CD8-positive, alpha-beta memory T cell (primary cell): ENCODE data around the gene LRCH4. TPM values are rescaled to one million over a fixed set of nuclear protein-coding genes. Genes with fewer than 3 reads are reported as not detected.

Experiments used
- CTCF ChIA-PET: fragments of 350-600 bp; sonication (Branson Sonifier 250); formaldehyde crosslinking; loops from one replicate; lab custom pipeline; 2021; ENCODE audit warnings: antibody characterized with exemption; lab: Charles Lee
- POLR2A ChIA-PET: fragments of 350-600 bp; sonication (Branson Sonifier 250); formaldehyde crosslinking; loops from one replicate; lab custom pipeline; 2021; ENCODE audit warnings: antibody characterized with exemption; lab: Charles Lee
- DNase-seq, 5 donors: peaks; one replicate each; pipeline versions ENCODE4 v3.0.0 to v3.0.0-alpha.2; 2020 to 2022; ENCODE audit warnings: mixed read lengths in 1 of 5
- H3K27ac ChIP-seq: one replicate; pipeline ENCODE4 v1.7.0; 2013; ENCODE audit warnings: low read depth, mild to moderate bottlenecking, low read length, moderate library complexity
- H3K27me3 ChIP-seq: 2 replicates; pipeline ENCODE4 v1.7.0; 2013; ENCODE audit warnings: low read length, mild to moderate bottlenecking; ENCODE audit not compliant: insufficient read depth, poor library complexity, severe bottlenecking
- H3K36me3 ChIP-seq: 2 replicates; pipeline ENCODE4 v1.7.0; 2013; ENCODE audit warnings: mild to moderate bottlenecking, low read length, moderate library complexity; ENCODE audit not compliant: insufficient read depth
- H3K4me1 ChIP-seq: 2 replicates; pipeline ENCODE4 v1.7.0; 2013; ENCODE audit warnings: mild to moderate bottlenecking, low read length, moderate library complexity; ENCODE audit not compliant: insufficient read depth
- H3K4me3 ChIP-seq: 2 replicates; pipeline ENCODE4 v1.7.0; 2013; ENCODE audit warnings: mild to moderate bottlenecking, low read length
- H3K9me3 ChIP-seq: 2 replicates; pipeline ENCODE4 v1.7.0; 2013; ENCODE audit warnings: mild to moderate bottlenecking, low read length
- H3K27ac Mint-ChIP-seq, 8 donors: one replicate each; pipeline ENCODE4 v1.8.0; 2020 to 2021; ENCODE audit warnings: mixed read lengths in 8 of 8, mild to moderate bottlenecking in 6 of 8, inconsistent platforms in 3 of 8, moderate library complexity in 3 of 8
- H3K27me3 Mint-ChIP-seq, 2 donors: one replicate each; pipeline ENCODE4 v1.8.0; 2020 to 2021; ENCODE audit warnings: mixed read lengths in 2 of 2, mild to moderate bottlenecking in 1 of 2, moderate library complexity in 1 of 2
- H3K36me3 Mint-ChIP-seq, 3 donors: one replicate each; pipeline ENCODE4 v1.8.0; 2020 to 2021; ENCODE audit warnings: mixed read lengths in 3 of 3, inconsistent platforms in 1 of 3, mild to moderate bottlenecking in 1 of 3
- H3K4me1 Mint-ChIP-seq, 3 donors: one replicate each; pipeline ENCODE4 v1.8.0; 2020 to 2021; ENCODE audit warnings: mixed read lengths in 3 of 3, inconsistent platforms in 1 of 3, mild to moderate bottlenecking in 1 of 3
- H3K4me3 Mint-ChIP-seq, 7 donors: one replicate each; pipeline ENCODE4 v1.8.0; 2020 to 2021; ENCODE audit warnings: mixed read lengths in 7 of 7, mild to moderate bottlenecking in 6 of 7, moderate library complexity in 4 of 7, inconsistent platforms in 2 of 7
- H3K9me3 Mint-ChIP-seq, 5 donors: one replicate each; pipeline ENCODE4 v1.8.0; 2020 to 2022; ENCODE audit warnings: mixed read lengths in 5 of 5, mild to moderate bottlenecking in 3 of 5, moderate library complexity in 2 of 5, inconsistent platforms in 1 of 5
- polyA plus RNA-seq: library from polyadenylated mRNA; unstranded; fragments of 300-500 nt; fragmentation: Illumina TruSeq; gene quantifications from one replicate; pipeline ENCODE4 v1.2.3, GENCODE V29; 2021
- total RNA-seq, 2 experiments: library from RNA; stranded (reverse); gene quantifications; one replicate each; pipeline ENCODE4 v1.2.3, GENCODE V29; 2021

LRCH4 gene
- total and polyA plus RNA-seq, 3 experiments from 2014 or later: 101 to 153 (median 109) TPM

DNA sequence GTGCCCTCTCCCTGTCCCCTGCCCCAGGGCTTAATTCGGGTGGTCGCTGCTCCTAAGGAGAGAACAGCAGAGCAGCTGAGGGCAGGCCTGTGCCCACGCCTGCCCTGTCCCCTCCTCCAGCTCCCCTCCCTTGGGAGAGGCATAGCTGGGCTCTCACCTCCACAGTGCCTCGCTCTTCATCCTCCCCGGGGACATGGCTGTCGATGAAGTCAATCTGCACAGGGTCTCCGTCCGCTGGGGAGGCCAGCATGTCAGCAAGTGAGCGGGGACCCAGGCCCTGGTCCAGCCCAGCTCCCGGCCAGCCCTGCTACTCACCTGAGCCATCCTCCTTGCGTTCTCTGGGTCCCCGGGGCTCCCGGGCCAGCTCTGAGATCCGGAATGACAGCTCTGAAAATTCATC lies 8.4 kb downstream of the LRCH4 start:
- peaks cover 71% of the 10 kb centered on the region for H3K36me3 ChIP-seq

GRCh38 chr7:100577103-100577502 lies 8.8 kb downstream of the LRCH4 start:
- H3K27me3 ChIP-seq: no peaks in the 10 kb centered on the region
- H3K27ac ChIP-seq: no peak overlapping the region
- peak in 1 of 5 donors; percentile 45 for DNase-seq
- peaks cover 20% of the 10 kb centered on the region for H3K4me1 ChIP-seq
- ChIA-PET POLR2A (interaction anchor here (1.2 kb wide), 1 partner anchor 9 kb away, joined by 3 read pairs; the partner anchor contains the start of genes FBXO24 and LRCH4), CTCF (interaction anchor here (2.0 to 4.1 kb wide), 3 partner anchors 9 to 18 kb away, joined by 6 to 19 read pairs (median 6); partner anchors contain the start of genes FBXO24 and LRCH4)
- H3K9me3 ChIP-seq: no peaks in the 10 kb centered on the region
- Mint-ChIP-seq H3K4me3 (no peak overlapping the region), H3K36me3 (peaks cover 0 to 56% (median 4%) of the 10 kb centered on the region in 3 donors), H3K27me3 (no peaks in the 10 kb centered on the region), H3K9me3 (no peaks in the 10 kb centered on the region), H3K4me1 (peaks cover under 1 to 11% (median 4%) of the 10 kb centered on the region in 3 donors), H3K27ac (no peak overlapping the region)
- H3K4me3 ChIP-seq: no peak overlapping the region
- H3K36me3 ChIP-seq: peaks cover 67% of the 10 kb centered on the region

More for the DNA sequence above, 8.4 kb downstream of the LRCH4 start:
- POLR2A ChIA-PET: interaction anchor here (1.2 kb wide), 1 partner anchor 8 kb away, joined by 3 read pairs; the partner anchor contains the start of genes FBXO24 and LRCH4
- H3K27ac Mint-ChIP-seq: no peak overlapping the region
- no peak overlapping the region for H3K4me3 Mint-ChIP-seq
- H3K27me3 Mint-ChIP-seq: no peaks in the 10 kb centered on the region
- DNase-seq: peak in 1 of 5 donors; percentile 45
- H3K4me1 Mint-ChIP-seq: peaks cover 1 to 13% (median 3%) of the 10 kb centered on the region in 3 donors
- H3K4me3 ChIP-seq: no peak overlapping the region
- no peak overlapping the region for H3K27ac ChIP-seq
- H3K4me1 ChIP-seq: peaks cover 24% of the 10 kb centered on the region
- H3K9me3 Mint-ChIP-seq: no peaks in the 10 kb centered on the region
- CTCF ChIA-PET: interaction anchor here (2.0 to 4.1 kb wide), 3 partner anchors 9 to 18 kb away, joined by 6 to 19 read pairs (median 6); partner anchors contain the start of genes FBXO24 and LRCH4
- peaks cover 0 to 54% (median 4%) of the 10 kb centered on the region in 3 donors for H3K36me3 Mint-ChIP-seq
- no peaks in the 10 kb centered on the region for H3K27me3 ChIP-seq
- no peaks in the 10 kb centered on the region for H3K9me3 ChIP-seq

DNA sequence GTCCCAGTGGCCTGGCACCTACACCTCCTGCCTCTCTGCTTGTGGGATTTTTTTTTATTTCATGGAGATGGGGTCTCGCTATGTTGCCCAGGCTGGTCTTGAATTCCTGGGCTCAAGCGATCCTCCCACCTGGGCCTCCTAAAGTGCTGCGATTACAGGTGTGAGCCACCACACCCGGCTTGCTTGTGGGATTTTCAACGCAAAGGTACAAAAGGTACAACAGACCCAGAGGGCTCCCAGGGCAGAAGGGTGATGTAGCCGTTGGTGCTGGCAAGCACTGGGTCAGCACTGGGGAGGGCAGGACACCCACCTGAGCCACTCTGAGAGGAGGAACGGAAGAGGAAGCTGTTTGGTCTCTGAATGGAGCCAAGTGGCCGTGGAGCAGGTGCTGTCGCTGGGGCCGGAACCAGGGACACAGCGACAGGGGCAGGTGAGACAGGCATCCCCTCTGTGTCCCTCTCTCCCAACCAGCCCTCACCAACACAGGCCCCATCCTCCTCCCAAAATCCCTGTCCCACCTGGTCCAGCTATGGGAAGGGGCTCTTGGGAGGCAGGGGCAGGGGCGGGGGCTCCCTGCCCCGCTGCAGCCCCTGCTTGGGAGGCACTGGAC lies 9.4 kb downstream of the LRCH4 start:
- Histone ChIP-seq H3K4me3 (no peak overlapping the region), H3K9me3 (no peaks in the 10 kb centered on the region), H3K36me3 (peaks cover 61% of the 10 kb centered on the region), H3K27me3 (no peaks in the 10 kb centered on the region), H3K27ac (no peak overlapping the region), H3K4me1 (peaks cover 19% of the 10 kb centered on the region)
- Mint-ChIP-seq H3K9me3 (no peaks in the 10 kb centered on the region), H3K27me3 (no peaks in the 10 kb centered on the region), H3K4me1 (peaks cover 6 to 11% (median 10%) of the 10 kb centered on the region in 3 donors), H3K4me3 (no peak overlapping the region), H3K36me3 (peaks cover 0 to 62% (median 4%) of the 10 kb centered on the region in 3 donors), H3K27ac (peak overlapping the region in 1 of 8 donors; percentile 58)
- DNase-seq: no peak
- CTCF ChIA-PET: interaction anchor here (2.0 to 4.1 kb wide), 2 partner anchors 12 to 17 kb away, joined by 6 to 19 read pairs; no protein-coding TSS in a partner anchor
- POLR2A ChIA-PET: no interaction called here

GRCh38 chr7:100575746-100576383 lies 10.1 kb downstream of the LRCH4 start:
- peaks cover 0 to 62% (median 4%) of the 10 kb centered on the region in 3 donors for H3K36me3 Mint-ChIP-seq
- POLR2A ChIA-PET: no interaction called here
- CTCF ChIA-PET: interaction anchor here (2.0 to 4.1 kb wide), 2 partner anchors 12 to 16 kb away, joined by 6 to 19 read pairs; no protein-coding TSS in a partner anchor
- no peak overlapping the region for H3K27ac Mint-ChIP-seq
- H3K4me1 Mint-ChIP-seq: peaks cover 6 to 17% (median 16%) of the 10 kb centered on the region in 3 donors
- no peaks in the 10 kb centered on the region for H3K9me3 ChIP-seq
- peaks cover 19% of the 10 kb centered on the region for H3K4me1 ChIP-seq
- no peak overlapping the region for H3K27ac ChIP-seq
- H3K36me3 ChIP-seq: peaks cover 55% of the 10 kb centered on the region
- no peaks in the 10 kb centered on the region for H3K9me3 Mint-ChIP-seq
- no peak overlapping the region for H3K4me3 ChIP-seq
- no peak for DNase-seq
- no peaks in the 10 kb centered on the region for H3K27me3 ChIP-seq
- H3K4me3 Mint-ChIP-seq: no peak overlapping the region
- H3K27me3 Mint-ChIP-seq: no peaks in the 10 kb centered on the region

GRCh38 chr7:100575206-100575631 lies 10.7 kb downstream of the LRCH4 start:
- H3K36me3 ChIP-seq: peaks cover 49% of the 10 kb centered on the region
- H3K27me3 ChIP-seq: no peaks in the 10 kb centered on the region
- no peaks in the 10 kb centered on the region for H3K9me3 ChIP-seq
- Mint-ChIP-seq H3K27me3 (no peaks in the 10 kb centered on the region), H3K9me3 (no peaks in the 10 kb centered on the region), H3K27ac (no peak overlapping the region), H3K4me1 (peaks cover 7 to 22% (median 18%) of the 10 kb centered on the region in 3 donors), H3K4me3 (no peak overlapping the region), H3K36me3 (peaks cover 0 to 62% (median 4%) of the 10 kb centered on the region in 3 donors)
- no peak for DNase-seq
- H3K27ac ChIP-seq: no peak overlapping the region
- POLR2A ChIA-PET: no interaction called here
- no peak overlapping the region for H3K4me3 ChIP-seq
- CTCF ChIA-PET: interaction anchor here (1.0 kb wide), 2 partner anchors 8 to 16 kb away, joined by 3 to 5 read pairs; no protein-coding TSS in a partner anchor
- peaks cover 19% of the 10 kb centered on the region for H3K4me1 ChIP-seq

DNA sequence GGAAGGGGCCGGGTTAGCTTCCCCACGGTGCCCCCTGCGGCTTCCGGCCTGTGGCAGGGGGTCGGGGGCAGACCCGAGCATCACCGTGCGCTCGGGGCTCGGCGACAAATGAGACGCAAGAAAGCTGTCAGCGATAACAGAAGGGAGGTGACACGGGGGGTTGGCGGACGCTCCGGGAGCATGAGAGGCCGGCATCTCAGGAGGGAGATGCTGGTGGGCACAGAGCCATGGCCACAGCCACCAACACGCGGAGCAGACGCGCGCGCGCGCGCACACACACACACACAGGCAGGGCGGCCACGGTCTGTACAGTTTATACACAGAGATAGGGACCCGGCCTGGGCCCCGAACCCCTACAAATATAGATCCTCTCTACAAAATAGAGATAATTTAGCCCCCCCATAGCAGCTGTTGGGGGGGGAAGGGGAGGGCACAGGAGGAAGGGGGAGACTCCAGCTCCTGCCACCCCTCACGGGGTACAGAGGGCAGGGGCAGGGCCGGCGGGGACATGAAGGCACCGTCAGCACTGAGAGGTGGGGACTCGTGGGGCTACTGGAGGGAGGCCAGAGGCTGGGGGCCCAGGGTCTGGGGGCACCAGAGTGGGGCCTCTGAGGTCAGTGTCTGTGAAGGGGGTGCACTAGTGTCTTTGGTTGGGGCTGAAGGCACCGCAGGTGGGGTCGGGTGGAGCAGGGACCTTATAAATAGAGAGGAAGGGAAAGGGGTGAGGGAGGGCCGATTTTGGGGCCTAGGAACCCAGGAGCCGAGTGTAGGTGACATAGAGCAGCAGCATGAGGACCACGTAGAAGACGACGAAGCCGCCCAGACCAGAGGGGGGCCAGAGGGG lies 11.3 kb downstream of the LRCH4 start:
- Mint-ChIP-seq H3K4me1 (peaks cover 7 to 25% (median 18%) of the 10 kb centered on the region in 3 donors), H3K36me3 (peaks cover 0 to 62% (median 2%) of the 10 kb centered on the region in 3 donors), H3K4me3 (no peak overlapping the region), H3K27me3 (no peaks in the 10 kb centered on the region), H3K27ac (no peak overlapping the region), H3K9me3 (no peaks in the 10 kb centered on the region)
- Histone ChIP-seq H3K4me3 (no peak overlapping the region), H3K27me3 (no peaks in the 10 kb centered on the region), H3K4me1 (peaks cover 23% of the 10 kb centered on the region), H3K36me3 (peaks cover 42% of the 10 kb centered on the region), H3K27ac (no peak overlapping the region), H3K9me3 (no peaks in the 10 kb centered on the region)
- DNase-seq: no peak
- ChIA-PET POLR2A (interaction anchor here (0.6 kb wide), 1 partner anchor 103 kb away, joined by 3 read pairs; no protein-coding TSS in a partner anchor), CTCF (interaction anchor here (1.0 kb wide), 2 partner anchors 9 to 15 kb away, joined by 3 to 5 read pairs; no protein-coding TSS in a partner anchor)

DNA sequence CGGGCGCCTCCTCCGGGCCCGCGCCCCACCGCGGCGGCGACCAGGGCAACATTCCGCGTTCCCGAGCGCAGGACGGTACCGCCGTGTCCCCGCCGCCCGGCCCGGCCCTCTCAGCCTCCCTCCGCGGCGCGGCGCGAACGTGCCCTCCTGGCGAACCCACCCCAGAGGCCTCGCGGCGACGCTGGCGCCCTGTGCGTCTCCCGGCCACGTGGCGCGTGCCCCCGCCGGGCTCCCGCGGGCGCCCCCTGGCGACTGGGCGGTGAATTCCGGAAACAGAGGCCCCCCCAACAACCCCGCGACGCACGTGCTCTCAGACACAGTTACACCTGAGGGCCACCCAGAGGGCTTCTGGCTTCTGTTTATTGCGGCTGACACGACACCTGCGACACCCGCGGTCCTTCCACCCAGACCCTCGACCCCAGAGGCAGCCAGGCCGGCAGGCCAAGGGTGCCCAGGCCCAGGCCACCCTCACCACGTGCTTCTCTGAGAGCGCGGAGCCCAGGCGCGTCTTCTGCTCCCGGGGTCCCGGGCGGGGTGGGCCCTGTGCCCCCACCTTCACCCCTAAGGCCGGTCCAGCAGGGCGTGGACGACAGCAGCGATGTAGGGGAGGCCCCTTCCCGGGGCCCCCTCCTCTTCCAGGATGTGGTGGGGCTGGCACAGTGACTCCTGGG lies 12.1 kb downstream of the LRCH4 start, which contains the start of gene SAP25:
Gene SAP25, minus strand, starts transcription at position 210 of the 671 bp plus-strand sequence. Its CDS starts 158 bp downstream, at position 52.
- CTCF ChIA-PET: interaction anchor here (1.0 kb wide), 2 partner anchors 10 to 14 kb away, joined by 3 to 5 read pairs; no protein-coding TSS in a partner anchor

More for the DNA sequence above, 12.1 kb downstream of the LRCH4 start, which contains the start of gene SAP25:
- DNase-seq: no peak
- H3K36me3 Mint-ChIP-seq: peaks cover 0 to 57% (median 2%) of the 10 kb centered on the region in 3 donors
- H3K36me3 ChIP-seq: peaks cover 38% of the 10 kb centered on the region
- H3K9me3 Mint-ChIP-seq: no peaks in the 10 kb centered on the region
- POLR2A ChIA-PET: interaction anchor here (0.6 kb wide), 1 partner anchor 104 kb away, joined by 3 read pairs; no protein-coding TSS in a partner anchor
- peaks cover 30% of the 10 kb centered on the region for H3K4me1 ChIP-seq
- no peak within 1 kb of the TSS for H3K27ac Mint-ChIP-seq
- no peaks in the 10 kb centered on the region for H3K9me3 ChIP-seq
- H3K27me3 Mint-ChIP-seq: no peaks in the 10 kb centered on the region
- no peak within 1 kb of the TSS for H3K27ac ChIP-seq
- no peaks in the 10 kb centered on the region for H3K27me3 ChIP-seq
- no peak within 1 kb of the TSS for H3K4me3 ChIP-seq
- H3K4me3 Mint-ChIP-seq: no peak within 1 kb of the TSS
- peaks cover 15 to 32% (median 26%) of the 10 kb centered on the region in 3 donors for H3K4me1 Mint-ChIP-seq
